Keratinocyte (primary cell): ENCODE results near the gene GAP43. TPM values are rescaled to one million over a fixed set of nuclear protein-coding genes. Genes with fewer than 3 reads are reported as not detected.

ENCODE experiments used
- DNase-seq: peaks from one replicate; pipeline ENCODE4 v3.0.0-alpha.2; 2011; ENCODE audit warnings: low read depth, missing footprints, low spot score
- FAIRE-seq: peaks from 2 replicates; lab custom pipeline; 2011; peaks lifted over from hg19 to GRCh38; lab: Jason Lieb, UNC
- H2AFZ ChIP-seq: 2 replicates; pipeline ENCODE4 v1.6.0; 2012; ENCODE audit warnings: low read length, control low read depth, inconsistent platforms; ENCODE audit not compliant: control insufficient read depth
- H3K27ac ChIP-seq: 2 replicates; pipeline ENCODE4 v1.5.1; 2011; ENCODE audit warnings: low read length; ENCODE audit not compliant: control insufficient read depth, insufficient read depth
- H3K27me3 ChIP-seq: 3 replicates; pipeline ENCODE4 v1.6.0; 2011; ENCODE audit warnings: low read length; ENCODE audit not compliant: control insufficient read depth, insufficient read depth; ENCODE audit errors: extremely low read depth
- H3K36me3 ChIP-seq, 2 experiments: 2 replicates in 1 of 2; 3 replicates in 1 of 2; pipeline ENCODE4 v1.5.1; 2011; ENCODE audit warnings: low read length in 2 of 2, mild to moderate bottlenecking in 1 of 2; ENCODE audit not compliant: control insufficient read depth in 2 of 2, insufficient read depth in 2 of 2; ENCODE audit errors: extremely low read depth in 1 of 2
- H3K4me1 ChIP-seq: 3 replicates; pipeline ENCODE4 v1.5.1; 2011; ENCODE audit warnings: low read length; ENCODE audit not compliant: control insufficient read depth, insufficient read depth; ENCODE audit errors: extremely low read depth
- H3K4me2 ChIP-seq: 3 replicates; pipeline ENCODE4 v1.6.0; 2011; ENCODE audit warnings: low read depth, low read length; ENCODE audit not compliant: control insufficient read depth, insufficient read depth; ENCODE audit errors: extremely low read depth
- H3K4me3 ChIP-seq, 3 experiments: fragments of 200-600 bp in 1 of 3; sonication (generic) in 1 of 3; 2 replicates in 2 of 3; 3 replicates in 1 of 3; pipeline ENCODE4 v1.5.1; 2011 to 2016; ENCODE audit warnings: low read length in 3 of 3, mild to moderate bottlenecking in 3 of 3, control low read depth in 2 of 3, inconsistent platforms in 1 of 3, low read depth in 1 of 3, mixed read lengths in 1 of 3, mixed run types in 1 of 3, moderate library complexity in 1 of 3; ENCODE audit not compliant: control insufficient read depth in 2 of 3, insufficient read depth in 2 of 3; ENCODE audit errors: extremely low read depth in 1 of 3
- H3K79me2 ChIP-seq: 2 replicates; pipeline ENCODE4 v1.6.0; 2012; ENCODE audit warnings: low read length; ENCODE audit not compliant: control insufficient read depth, insufficient read depth
- H3K9ac ChIP-seq: 3 replicates; pipeline ENCODE4 v1.6.0; 2011; ENCODE audit warnings: low read length; ENCODE audit not compliant: control insufficient read depth, insufficient read depth; ENCODE audit errors: extremely low read depth
- H3K9me1 ChIP-seq: 3 replicates; pipeline ENCODE4 v1.6.0; 2011; ENCODE audit warnings: low read length; ENCODE audit not compliant: control insufficient read depth, insufficient read depth; ENCODE audit errors: extremely low read depth
- H3K9me3 ChIP-seq: 2 replicates; pipeline ENCODE4 v1.5.1; 2012; ENCODE audit warnings: low read depth, low read length; ENCODE audit not compliant: control insufficient read depth
- H4K20me1 ChIP-seq: 3 replicates; pipeline ENCODE4 v1.6.0; 2011; ENCODE audit warnings: low read length; ENCODE audit not compliant: control insufficient read depth, insufficient read depth; ENCODE audit errors: extremely low read depth
- CTCF ChIP-seq, 3 experiments: IDR thresholded peaks in 1 of 3; conservative IDR thresholded peaks in 1 of 3; optimal IDR thresholded peaks in 1 of 3; 2 replicates in 2 of 3; 3 replicates in 1 of 3; pipeline versions ENCODE3 to v1.5.1; 2011; ENCODE audit warnings: low read length in 3 of 3, mild to moderate bottlenecking in 3 of 3, moderate library complexity in 2 of 3, control low read depth in 1 of 3, inconsistent platforms in 1 of 3; ENCODE audit not compliant: insufficient read depth in 2 of 3; ENCODE audit errors: extremely low read depth in 1 of 3
- EZH2 ChIP-seq: IDR thresholded peaks from one replicate; pipeline ENCODE4 v1.6.1; 2012; ENCODE audit warnings: inconsistent platforms, mild to moderate bottlenecking, low read length, moderate library complexity
- dilution Hi-C: fragments of 300-500 bp; cut with MboI; formaldehyde crosslinking; loops from one replicate; pipeline ENCODE4 v1.7.0; 2020; ENCODE audit warnings: low sequenced_read_pairs; ENCODE audit not compliant: extremely low pct_ligation_motif_present
- polyA plus RNA-seq, 5 experiments: library from polyadenylated mRNA; depleted of rRNA in 3 of 5; stranded (reverse) in 3 of 5; stranded (forward) in 1 of 5; unstranded in 1 of 5; fragments of >200 nt; gene quantifications; 1 replicate in 1 of 5; 2 replicates in 3 of 5; 3 replicates in 1 of 5; pipeline versions ENCODE4 v1.2.1 to v1.2.3, GENCODE V29; 2011 to 2012; ENCODE audit warnings: missing spikeins in 2 of 5, low read depth in 1 of 5, low replicate concordance in 1 of 5

The GAP43 gene
- polyA plus RNA-seq, 1 donor (not counting 4 experiments of a cell fraction or from before 2014, with no cell fraction given): not detected

- no peak for FAIRE-seq
- Histone ChIP-seq H3K27ac (no peak overlapping the region), H3K4me2 (no peak overlapping the region), H3K9me3 (no peaks in the 10 kb centered on the region), H3K4me1 (no peaks in the 10 kb centered on the region), H3K79me2 (no peaks in the 10 kb centered on the region), H3K27me3 (peaks cover 3% of the 10 kb centered on the region), H3K9ac (no peak overlapping the region), H2AFZ (no peak overlapping the region), H3K9me1 (no peaks in the 10 kb centered on the region), H3K36me3 (no peaks in the 10 kb centered on the region), H4K20me1 (no peaks in the 10 kb centered on the region), H3K4me3 (no peak overlapping the region)
- TF ChIP-seq CTCF (optimal IDR thresholded peaks at IDR 0.05 in 1 of 3, IDR thresholded peaks at IDR 0.05 in 1 of 3, conservative IDR thresholded peaks at IDR 0.05 in 1 of 3; ENCODE audit: extremely low read depth in 1 of 3, insufficient read depth in 2 of 3, low read length in 3 of 3) (no peak), EZH2 (no peak)
- dilution Hi-C loops: no loop called here
- no peak for DNase-seq
Observed at GRCh38 chr3:115632026-115632425, 8.7 kb downstream of the GAP43 start.

GRCh38 chr3:115633467-115633866 is 10.2 kb downstream of the GAP43 start:
- H3K9me1 ChIP-seq: no peaks in the 10 kb centered on the region
- H2AFZ ChIP-seq: no peak overlapping the region
- H3K4me3 ChIP-seq: no peak overlapping the region
- FAIRE-seq (no peak), DNase-seq (no peak)
- no peaks in the 10 kb centered on the region for H3K4me1 ChIP-seq
- H3K27ac ChIP-seq: no peak overlapping the region
- no peaks in the 10 kb centered on the region for H3K79me2 ChIP-seq
- no peaks in the 10 kb centered on the region for H3K9me3 ChIP-seq
- no peaks in the 10 kb centered on the region for H4K20me1 ChIP-seq
- TF ChIP-seq EZH2 (no peak), CTCF (optimal IDR thresholded peaks at IDR 0.05 in 1 of 3, IDR thresholded peaks at IDR 0.05 in 1 of 3, conservative IDR thresholded peaks at IDR 0.05 in 1 of 3; ENCODE audit: extremely low read depth in 1 of 3, insufficient read depth in 2 of 3, low read length in 3 of 3) (no peak)
- H3K9ac ChIP-seq: no peak overlapping the region
- no peaks in the 10 kb centered on the region for H3K27me3 ChIP-seq
- H3K4me2 ChIP-seq: no peak overlapping the region
- no peaks in the 10 kb centered on the region for H3K36me3 ChIP-seq
- dilution Hi-C loops: no loop called here
